ENCODE results near the gene BORA.
"Not testable (repeated sequence)": the region's sequence is repeated elsewhere in the genome, so short reads cannot be mapped to it uniquely, and the experiment has no call there.

BORA gene

GRCh38 chr13:72763411-72763810 is 35.7 kb downstream of the BORA start:
- DNase-seq (ENCODE audit: low read depth): no peak

- DNase-seq (ENCODE audit: low read depth): no peak
Measured at GRCh38 chr13:72774019-72774418, 46.3 kb downstream of the BORA start.

GRCh38 chr13:72781451-72782439 is 54.0 kb downstream of the BORA start, which contains the start of the genes DIS3 and PIBF1:
DIS3 (minus strand) TSS chr13:72781900; CDS start chr13:72781832, 68 bp downstream.
PIBF1 (plus strand) TSS chr13:72782133; CDS start chr13:72783470, 1,337 bp downstream.
- peak; percentile 93 for DNase-seq (ENCODE audit: low read depth)

GRCh38 chr13:72782717-72783116 is 55.0 kb downstream of the BORA start:
- DNase-seq (ENCODE audit: low read depth): no peak

GRCh38 chr13:72784679-72785078 is 57.0 kb downstream of the BORA start:
- not testable (repeated sequence) for DNase-seq (ENCODE audit: low read depth)

GRCh38 chr13:72788831-72789230 is 61.1 kb downstream of the BORA start:
- DNase-seq (ENCODE audit: low read depth): no peak

GRCh38 chr13:72792640-72793039 is 64.9 kb downstream of the BORA start:
- DNase-seq (ENCODE audit: low read depth): no peak

- DNase-seq (ENCODE audit: low read depth): no peak
Measured at GRCh38 chr13:72798817-72799216, 71.1 kb downstream of the BORA start.

GRCh38 chr13:72804301-72804700 is 76.6 kb downstream of the BORA start:
- no peak for DNase-seq (ENCODE audit: low read depth)

All from GM04503 (cell line).